CD14-positive monocyte (primary cell): ENCODE results near the gene RNGTT. TPM values are rescaled to one million over a fixed set of nuclear protein-coding genes. Genes with fewer than 3 reads are reported as not detected.

Experiments used
- DNase-seq, 3 donors: peaks; one replicate each; pipeline ENCODE4 v3.0.0-alpha.2; 2011 to 2022
- H2AFZ ChIP-seq: 2 replicates; pipeline ENCODE4 v1.6.0; 2012; ENCODE audit warnings: mild to moderate bottlenecking, low read depth, low read length, inconsistent platforms; ENCODE audit not compliant: insufficient read depth, poor library complexity, severe bottlenecking
- H3K27ac ChIP-seq, 2 donors: 1 replicate in 1 of 2; 2 replicates in 1 of 2; pipeline ENCODE4 v1.5.1; 2012 to 2013; ENCODE audit warnings: low read length in 2 of 2, control low read depth in 1 of 2, inconsistent platforms in 1 of 2, low read depth in 1 of 2, mild to moderate bottlenecking in 1 of 2
- H3K27me3 ChIP-seq, 2 donors: one replicate each; pipeline versions ENCODE4 v1.6.0 to v1.6.1; 2011 to 2013; ENCODE audit warnings: low read length in 2 of 2; ENCODE audit not compliant: control insufficient read depth in 2 of 2, insufficient read depth in 2 of 2
- H3K36me3 ChIP-seq, 2 donors: replicated peaks in 1 of 2; 1 replicate in 1 of 2; 2 replicates in 1 of 2; pipeline versions ENCODE4 v1.5.1 to v1.6.1; 2012 to 2013; ENCODE audit warnings: low read length in 2 of 2, control low read depth in 1 of 2, inconsistent platforms in 1 of 2, mild to moderate bottlenecking in 1 of 2; ENCODE audit not compliant: insufficient read depth in 2 of 2, control insufficient read depth in 1 of 2
- H3K4me1 ChIP-seq, 2 donors: 1 replicate in 1 of 2; 2 replicates in 1 of 2; pipeline versions ENCODE4 v1.5.1 to v1.6.1; 2012 to 2013; ENCODE audit warnings: low read length in 2 of 2, control low read depth in 1 of 2, inconsistent platforms in 1 of 2, mild to moderate bottlenecking in 1 of 2, moderate library complexity in 1 of 2; ENCODE audit not compliant: insufficient read depth in 2 of 2, control insufficient read depth in 1 of 2
- H3K4me2 ChIP-seq: replicated peaks from 2 replicates; pipeline ENCODE3; 2012; ENCODE audit warnings: low read length, moderate library complexity, mild to moderate bottlenecking; ENCODE audit not compliant: poor library complexity, severe bottlenecking; ENCODE audit errors: extremely low read depth
- H3K4me3 ChIP-seq, 3 experiments: fragments of 200-600 bp in 1 of 3; sonication (generic) in 1 of 3; replicated peaks in 1 of 3; 1 replicate in 2 of 3; 2 replicates in 1 of 3; pipeline ENCODE4 v1.5.1; 2011 to 2013; ENCODE audit warnings: low read length in 3 of 3, mild to moderate bottlenecking in 3 of 3, control low read depth in 2 of 3, low read depth in 2 of 3, inconsistent platforms in 1 of 3, moderate library complexity in 1 of 3
- H3K79me2 ChIP-seq: 2 replicates; pipeline ENCODE4 v1.6.0; 2012; ENCODE audit warnings: mild to moderate bottlenecking, control low read depth, inconsistent platforms, low read length, moderate library complexity; ENCODE audit not compliant: insufficient read depth
- H3K9ac ChIP-seq: 2 replicates; pipeline ENCODE4 v1.6.0; 2017; ENCODE audit warnings: low read length, mild to moderate bottlenecking; ENCODE audit not compliant: insufficient read depth, poor library complexity, severe bottlenecking
- H3K9me3 ChIP-seq, 2 donors: replicated peaks in 1 of 2; 1 replicate in 1 of 2; 2 replicates in 1 of 2; pipeline versions ENCODE4 v1.5.1 to v1.6.1; 2012 to 2013; ENCODE audit warnings: low read length in 2 of 2, control low read depth in 1 of 2; ENCODE audit not compliant: control insufficient read depth in 1 of 2, insufficient read depth in 1 of 2
- H4K20me1 ChIP-seq: 2 replicates; pipeline ENCODE4 v1.6.0; 2012; ENCODE audit warnings: mild to moderate bottlenecking, low read length, control low read depth, moderate library complexity; ENCODE audit not compliant: insufficient read depth
- H3K27ac Mint-ChIP-seq, 7 donors: one replicate each; pipeline ENCODE4 v1.8.0; 2020; ENCODE audit warnings: mild to moderate bottlenecking in 7 of 7, mixed read lengths in 7 of 7, moderate library complexity in 6 of 7, inconsistent platforms in 2 of 7
- H3K27me3 Mint-ChIP-seq, 3 donors: one replicate each; pipeline ENCODE4 v1.8.0; 2021 to 2022; ENCODE audit warnings: low read depth in 3 of 3, mild to moderate bottlenecking in 3 of 3, mixed read lengths in 3 of 3, moderate library complexity in 3 of 3, inconsistent platforms in 1 of 3
- H3K36me3 Mint-ChIP-seq, 2 donors: one replicate each; pipeline ENCODE4 v1.8.0; 2020; ENCODE audit warnings: mixed read lengths in 2 of 2, inconsistent platforms in 1 of 2, mild to moderate bottlenecking in 1 of 2
- H3K4me1 Mint-ChIP-seq: one replicate; pipeline ENCODE4 v1.8.0; 2020; ENCODE audit warnings: mild to moderate bottlenecking, mixed read lengths
- H3K4me3 Mint-ChIP-seq, 2 donors: one replicate each; pipeline ENCODE4 v1.8.0; 2020; ENCODE audit warnings: mild to moderate bottlenecking in 2 of 2, mixed read lengths in 2 of 2, moderate library complexity in 1 of 2
- H3K9me3 Mint-ChIP-seq, 7 donors: one replicate each; pipeline ENCODE4 v1.8.0; 2020 to 2022; ENCODE audit warnings: mixed read lengths in 7 of 7, mild to moderate bottlenecking in 6 of 7, moderate library complexity in 6 of 7, inconsistent platforms in 2 of 7
- CTCF ChIP-seq: fragments of 200-600 bp; IDR thresholded peaks from one replicate; pipeline ENCODE4 v1.8.0; 2022; ENCODE audit warnings: antibody characterized with exemption, mild to moderate bottlenecking
- WGBS: methylation state at CpG from one replicate; pipeline ENCODE4 v1.1.5; 2013; ENCODE audit warnings: missing lambda C conversion rate; ENCODE audit not compliant: insufficient coverage; 5-methylcytosine and 5-hydroxymethylcytosine counted together
- intact Hi-C, 2 donors: fragments of 100-400 bp; cut with micrococcal nuclease; formaldehyde crosslinking; loops; one replicate each; pipeline versions ENCODE4 v1.15.0 to v1.15.1; 2023
- polyA plus RNA-seq, 3 donors: library from polyadenylated mRNA; depleted of rRNA in 1 of 3; unstranded in 2 of 3; stranded (reverse) in 1 of 3; fragments of 300-500 nt in 2 of 3; fragments of >200 nt in 1 of 3; fragmentation: Illumina TruSeq in 2 of 3; gene quantifications; 1 replicate in 2 of 3; 2 replicates in 1 of 3; pipeline ENCODE4 v1.2.3, GENCODE V29; 2012 to 2021

Gene RNGTT
- polyA plus RNA-seq, 3 donors: 2.3 to 8.6 (median 5.8) TPM

- Mint-ChIP-seq H3K9me3 (peaks cover 0 to 5% (median 1%) of the 10 kb centered on the region in 7 donors), H3K4me1 (no peaks in the 10 kb centered on the region), H3K4me3 (no peak overlapping the region), H3K27me3 (no peaks in the 10 kb centered on the region), H3K27ac (no peak overlapping the region), H3K36me3 (peaks cover 5 to 9% of the 10 kb centered on the region in 2 donors)
- H3K9ac ChIP-seq: no peak overlapping the region
- no peaks in the 10 kb centered on the region for H3K4me1 ChIP-seq
- TF ChIP-seq CTCF: no peak
- no peaks in the 10 kb centered on the region for H4K20me1 ChIP-seq
- H3K36me3 ChIP-seq: peaks cover 0 to 4% of the 10 kb centered on the region in 2 donors
- H2AFZ ChIP-seq: no peak overlapping the region
- no peaks in the 10 kb centered on the region for H3K9me3 ChIP-seq
- H3K4me2 ChIP-seq: no peak overlapping the region
- no peak overlapping the region for H3K27ac ChIP-seq
- no peaks in the 10 kb centered on the region for H3K27me3 ChIP-seq
- intact Hi-C loops: no loop called here
- 80% methylated on average over 1 of the region's 7 CpGs for WGBS
- no peak overlapping the region for H3K4me3 ChIP-seq
- DNase-seq: no peak
- H3K79me2 ChIP-seq: no peaks in the 10 kb centered on the region
These were observed 343.5 kb downstream of the RNGTT start for GRCh38 chr6:88619951-88620350.

- no CpG with 5 or more reads among the region's 1 CpG for WGBS
- intact Hi-C loops: no loop called here
- no peaks in the 10 kb centered on the region for H4K20me1 ChIP-seq
- H2AFZ ChIP-seq: no peak overlapping the region
- Mint-ChIP-seq H3K4me1 (no peaks in the 10 kb centered on the region), H3K27me3 (no peaks in the 10 kb centered on the region), H3K4me3 (no peak overlapping the region), H3K9me3 (peaks cover 0 to 2% (median 0%) of the 10 kb centered on the region in 7 donors), H3K36me3 (peaks cover 21 to 23% of the 10 kb centered on the region in 2 donors), H3K27ac (no peak overlapping the region)
- no peak for TF ChIP-seq CTCF
- H3K79me2 ChIP-seq: no peaks in the 10 kb centered on the region
- H3K9ac ChIP-seq: no peak overlapping the region
- H3K36me3 ChIP-seq: peaks cover 12 to 27% of the 10 kb centered on the region in 2 donors
- no peaks in the 10 kb centered on the region for H3K9me3 ChIP-seq
- no peak for DNase-seq
- no peak overlapping the region for H3K4me2 ChIP-seq
- no peaks in the 10 kb centered on the region for H3K4me1 ChIP-seq
- no peaks in the 10 kb centered on the region for H3K27me3 ChIP-seq
- H3K4me3 ChIP-seq: no peak overlapping the region
- no peak overlapping the region for H3K27ac ChIP-seq
These were observed 347.0 kb downstream of the RNGTT start for GRCh38 chr6:88616380-88616779.
